ENCODE results near the gene KCNQ5.

KCNQ5 gene

DNA sequence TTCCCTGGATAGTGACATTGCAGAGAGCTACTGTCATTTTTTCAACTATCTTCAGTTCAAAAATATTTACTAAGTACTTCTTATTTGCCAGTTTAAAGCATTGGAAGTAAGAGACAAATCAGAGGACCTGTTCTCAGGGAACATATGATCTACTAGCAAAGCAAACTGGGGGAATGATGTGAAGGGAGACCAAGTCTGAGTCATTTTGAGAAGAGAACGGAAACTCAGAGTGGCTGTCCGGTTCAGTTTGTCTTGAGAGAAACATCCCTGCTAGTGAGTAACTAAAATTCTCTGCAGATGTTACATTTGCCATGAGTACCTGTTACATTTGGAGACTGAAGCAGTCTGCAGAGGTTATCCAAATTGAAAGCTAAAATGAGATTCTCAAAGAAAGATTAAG lies 118.3 kb downstream of the KCNQ5 start:
- DNase-seq (ENCODE audit: low read depth in 2 of 2, low spot score in 1 of 2): no peak

DNA sequence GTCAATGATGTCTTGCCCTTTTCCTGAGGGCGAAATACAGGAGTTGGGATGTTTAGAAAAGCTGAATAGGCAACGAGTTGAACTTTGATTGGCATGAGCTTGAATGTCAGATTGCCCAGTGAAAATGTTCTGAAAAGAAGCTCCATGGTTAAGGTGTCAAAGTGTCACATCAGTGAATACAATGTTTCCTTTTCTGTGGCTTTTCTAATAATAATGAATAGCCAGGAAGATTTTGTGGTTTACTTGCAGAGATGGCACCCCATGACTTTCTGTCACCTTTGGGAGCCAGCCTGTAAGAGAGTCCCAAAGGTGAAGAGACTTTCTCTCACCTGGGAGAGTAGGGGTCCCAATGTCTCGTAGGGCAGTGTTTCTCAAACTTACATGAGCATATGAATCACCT lies 119.2 kb downstream of the KCNQ5 start:
- no peak for DNase-seq (ENCODE audit: low read depth in 2 of 2, low spot score in 1 of 2)

DNA sequence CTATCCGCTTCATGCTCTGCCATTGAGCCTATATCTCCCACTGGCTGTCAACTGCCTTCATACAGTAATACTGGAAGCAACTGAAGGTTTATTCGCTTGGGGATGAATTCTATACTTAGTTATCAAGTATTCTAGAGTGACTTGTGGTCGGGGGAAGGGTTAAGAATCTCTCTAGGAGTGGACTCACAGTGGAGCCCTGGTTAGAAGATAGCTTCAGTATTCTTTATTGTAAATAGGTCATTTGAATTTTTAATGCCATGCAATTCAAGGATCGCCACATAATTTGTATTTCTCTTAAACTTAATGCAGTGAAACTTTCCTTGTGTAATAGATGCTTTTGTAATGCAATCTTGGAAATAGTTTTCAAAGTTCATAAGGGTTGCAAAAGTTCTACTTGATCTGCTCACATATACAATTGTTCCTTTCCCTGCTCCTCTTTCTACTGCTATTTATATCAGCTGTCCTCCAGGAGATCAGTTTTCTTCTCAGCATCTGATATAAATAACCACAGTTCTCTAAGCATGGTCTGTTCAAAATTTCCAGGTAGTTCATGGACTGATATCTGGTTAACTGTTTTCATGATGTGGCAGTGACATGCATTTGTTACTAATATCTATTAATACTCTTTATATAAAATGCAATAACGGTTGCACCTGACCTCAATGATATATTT lies 120.3 kb downstream of the KCNQ5 start:
- no peak for DNase-seq (ENCODE audit: low read depth in 2 of 2, low spot score in 1 of 2)

DNA sequence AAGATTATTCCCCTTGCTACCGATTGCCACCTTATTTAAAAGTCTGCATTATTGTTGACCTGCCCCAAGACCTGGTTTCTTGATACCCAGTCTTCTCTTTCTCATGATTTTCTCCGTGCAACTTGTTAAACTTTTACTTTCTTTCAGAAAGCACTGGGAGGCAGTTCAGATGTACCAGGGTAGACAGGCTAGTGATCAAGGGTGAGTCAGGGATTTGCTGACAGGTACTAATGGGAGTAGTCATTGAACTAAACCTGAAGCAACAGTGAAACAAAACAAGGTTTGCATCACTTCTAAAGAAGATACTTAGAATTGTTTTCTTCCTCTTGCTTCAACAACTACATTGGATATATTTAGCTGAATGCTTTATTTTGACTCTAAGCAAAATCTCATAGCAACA lies 124.4 kb downstream of the KCNQ5 start:
- DNase-seq (ENCODE audit: low read depth in 2 of 2, low spot score in 1 of 2): no peak

DNA sequence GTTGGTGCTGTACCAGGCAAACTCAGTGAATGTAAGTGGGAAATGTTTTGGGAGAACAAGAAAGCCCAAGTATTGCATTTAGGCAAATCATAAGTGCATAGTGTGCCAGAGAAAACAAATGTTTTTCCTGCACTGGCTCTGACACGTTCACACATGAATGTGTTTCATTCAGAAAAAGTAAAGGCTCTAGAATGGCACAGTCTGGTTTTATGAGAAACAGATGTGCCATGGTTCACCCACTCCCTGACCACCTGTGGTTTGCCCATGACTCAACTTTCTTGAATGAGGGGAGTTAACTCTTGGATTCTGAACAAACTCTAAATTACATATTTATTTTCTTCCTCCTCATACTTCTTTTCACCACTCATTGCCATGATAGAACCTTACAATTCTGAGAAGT lies 126.9 kb downstream of the KCNQ5 start:
- DNase-seq (ENCODE audit: low read depth in 2 of 2, low spot score in 1 of 2): no peak

DNA sequence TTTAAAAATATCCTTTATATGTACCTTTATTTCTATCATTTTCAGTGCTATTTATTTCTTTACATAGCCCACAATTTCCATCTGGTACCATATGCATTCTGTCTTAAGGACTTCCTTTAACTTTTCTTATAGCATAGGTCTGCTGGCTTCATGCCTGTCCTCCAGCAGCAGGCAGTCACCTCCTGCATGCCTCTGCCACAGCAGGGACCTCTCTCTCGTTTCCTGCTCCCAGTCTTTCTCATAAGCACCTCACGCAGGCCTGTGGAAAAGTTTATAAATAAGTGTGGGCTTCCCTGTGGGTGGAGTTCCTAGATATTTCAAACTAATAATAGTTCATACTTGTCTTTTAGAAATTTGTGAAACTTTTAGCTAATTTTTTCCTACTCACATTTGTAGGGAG lies 133.9 kb downstream of the KCNQ5 start:
- DNase-seq (ENCODE audit: low read depth in 2 of 2, low spot score in 1 of 2): no peak

DNA sequence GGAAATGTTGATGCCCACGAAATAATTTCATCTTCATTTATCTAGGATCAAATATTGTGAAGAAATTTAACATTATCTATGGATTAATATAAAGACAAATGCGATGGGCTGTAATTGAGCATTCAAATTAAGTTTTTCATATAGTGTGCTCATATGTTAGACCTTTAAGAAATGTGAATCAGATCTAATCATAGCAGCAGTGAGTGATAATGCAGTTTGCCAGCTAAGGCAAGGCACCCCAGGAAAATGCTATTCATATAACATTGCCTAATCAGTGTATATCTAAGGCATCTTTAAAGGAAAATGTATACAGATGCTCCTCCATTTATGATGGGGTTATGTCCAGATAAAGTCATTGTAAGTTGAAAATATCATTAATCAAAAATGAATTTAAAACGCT lies 135.2 kb downstream of the KCNQ5 start:
- DNase-seq (ENCODE audit: low read depth in 2 of 2, low spot score in 1 of 2): no peak

DNA sequence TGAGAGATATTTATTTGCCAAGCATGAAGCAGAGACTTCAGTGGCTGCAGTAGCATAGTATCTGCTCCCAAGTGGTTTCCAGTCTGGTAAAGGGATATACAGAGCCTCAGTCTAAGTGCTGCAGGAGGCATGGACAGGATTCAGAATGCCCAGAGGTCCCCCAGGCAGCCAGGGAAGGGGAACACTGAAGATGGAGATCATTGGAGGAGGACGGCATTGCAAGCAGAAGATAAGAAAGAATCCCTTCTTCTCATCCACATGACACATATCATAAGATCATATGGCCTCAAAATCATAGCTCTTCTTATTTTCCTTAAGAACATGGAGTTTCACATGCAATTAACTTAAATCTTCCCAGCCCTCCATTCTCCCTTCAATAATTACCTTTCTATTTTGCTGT lies 136.1 kb downstream of the KCNQ5 start:
- no peak for DNase-seq (ENCODE audit: low read depth in 2 of 2, low spot score in 1 of 2)

DNA sequence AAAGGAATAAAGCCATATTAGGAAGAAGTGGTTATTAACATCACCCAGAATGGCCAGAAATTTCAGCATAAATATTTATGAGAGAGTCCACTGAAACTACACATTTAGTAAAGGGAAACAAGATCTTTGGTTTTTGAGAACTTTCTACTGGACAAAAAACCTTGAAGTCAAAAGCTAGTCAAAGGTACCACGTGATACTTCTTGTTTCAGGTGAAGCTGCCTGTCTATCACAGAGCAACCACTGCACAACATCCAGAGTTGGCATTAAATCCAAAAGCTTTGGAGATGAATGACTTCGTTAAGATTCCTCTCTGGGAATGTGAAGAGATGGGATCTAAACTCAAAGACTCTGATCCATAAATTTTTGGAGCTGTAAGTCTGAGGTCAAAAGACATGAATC lies 137.0 kb downstream of the KCNQ5 start:
- no peak for DNase-seq (ENCODE audit: low read depth in 2 of 2, low spot score in 1 of 2)

DNA sequence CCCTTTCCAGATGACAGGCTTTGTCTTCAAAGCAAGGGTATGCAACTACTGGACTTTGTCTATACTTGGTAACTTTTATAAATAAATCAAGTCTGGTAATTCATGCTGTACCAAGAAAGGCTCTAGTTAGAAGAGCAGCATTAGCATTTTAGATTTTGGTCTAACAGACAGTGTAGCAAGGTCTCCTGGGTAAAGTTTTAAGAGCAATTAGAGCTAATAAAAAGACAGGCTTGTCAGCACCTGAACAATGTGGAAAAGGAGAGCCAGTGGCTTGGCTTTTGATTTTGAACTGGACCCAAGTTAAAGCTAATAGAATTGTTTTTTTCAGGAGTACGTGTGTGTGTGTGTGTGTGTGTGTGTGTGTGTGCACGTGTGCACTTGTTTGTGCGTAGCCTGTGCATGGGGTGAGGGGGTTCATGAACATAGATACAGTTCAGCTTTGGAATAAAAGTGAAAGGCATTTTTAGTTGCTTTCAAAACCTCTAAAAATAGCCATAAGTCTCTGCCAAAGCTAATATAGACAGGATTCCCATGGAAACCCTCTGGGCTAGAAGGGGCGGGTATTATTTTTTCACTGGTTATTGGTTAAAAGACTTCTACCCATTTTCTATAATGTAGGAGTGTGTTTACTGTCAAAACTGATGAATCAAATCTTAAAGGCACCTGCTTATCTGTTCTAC lies 138.4 kb downstream of the KCNQ5 start:
- no peak for DNase-seq (ENCODE audit: low read depth in 2 of 2, low spot score in 1 of 2)

DNA sequence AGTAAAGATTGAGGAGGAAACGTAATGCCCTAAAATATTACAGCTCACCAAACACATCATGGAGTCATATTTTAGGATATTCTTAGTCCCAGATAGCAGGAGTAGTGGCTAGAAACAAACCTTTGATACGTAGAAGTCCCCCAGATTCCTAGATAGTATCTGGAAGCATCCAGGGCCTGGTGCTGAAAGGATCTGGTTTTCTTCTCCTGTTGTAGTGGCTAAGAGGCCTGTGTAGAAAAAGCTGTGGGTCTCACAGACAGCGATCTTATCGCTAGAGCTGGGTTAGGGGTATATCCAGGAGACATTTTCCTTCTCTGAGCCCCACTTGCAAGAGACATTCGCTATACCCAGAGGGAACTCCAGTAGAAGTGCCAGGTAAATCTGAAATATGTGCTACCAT lies 139.9 kb downstream of the KCNQ5 start:
- DNase-seq (ENCODE audit: low read depth in 2 of 2, low spot score in 1 of 2): no peak

DNA sequence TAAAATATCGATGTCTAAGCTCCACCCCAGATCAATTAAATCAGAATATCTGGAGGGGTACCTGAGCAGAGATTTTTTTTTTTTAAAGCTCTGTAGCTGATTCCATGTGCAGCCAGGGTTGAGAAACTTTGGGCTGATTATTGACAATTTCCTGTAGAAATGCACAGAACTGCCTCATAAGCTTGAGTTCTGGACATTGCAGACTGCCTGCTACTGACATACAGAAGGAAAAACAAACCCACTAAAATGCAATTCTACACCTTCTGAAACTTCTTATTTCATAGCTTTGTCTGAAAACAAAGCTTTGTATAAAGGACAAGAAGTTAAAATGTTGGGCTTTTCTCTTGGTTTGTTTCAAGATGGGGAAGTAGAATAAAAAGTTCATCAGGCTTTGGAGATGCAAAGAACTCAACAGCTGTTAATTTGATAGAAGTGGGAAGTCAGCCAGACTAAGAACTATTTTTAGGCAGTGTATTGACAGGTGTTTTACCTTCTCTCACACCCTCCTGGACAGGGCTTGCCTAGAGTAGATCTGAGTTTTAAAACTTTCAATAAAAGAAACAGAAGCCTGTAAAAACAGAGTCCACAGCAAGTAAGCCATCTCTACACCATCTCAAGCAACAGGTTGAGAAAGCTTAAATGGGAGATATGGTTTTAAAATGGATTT lies 147.7 kb downstream of the KCNQ5 start:
- no peak for DNase-seq (ENCODE audit: low read depth in 2 of 2, low spot score in 1 of 2)

DNA sequence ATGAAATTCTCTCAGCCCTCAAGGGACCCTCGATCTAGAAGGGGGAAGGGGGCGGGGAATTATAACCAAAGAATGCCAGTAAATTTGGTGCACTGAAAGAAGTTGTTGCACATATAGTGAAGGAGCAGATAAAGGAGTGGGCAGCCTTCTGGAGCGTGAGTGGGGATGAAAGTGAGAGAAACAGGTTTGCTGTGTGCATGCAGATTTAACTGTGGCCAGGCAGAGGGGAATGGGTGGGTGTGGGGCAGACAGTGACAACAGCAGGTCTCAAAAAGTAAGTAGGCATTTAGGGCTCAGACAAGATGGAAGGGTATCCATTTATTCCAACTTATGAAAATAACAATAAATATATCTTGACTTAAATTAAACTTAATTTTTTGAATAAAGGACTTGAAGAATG lies 149.1 kb downstream of the KCNQ5 start:
- DNase-seq (ENCODE audit: low read depth in 2 of 2, low spot score in 1 of 2): no peak

DNA sequence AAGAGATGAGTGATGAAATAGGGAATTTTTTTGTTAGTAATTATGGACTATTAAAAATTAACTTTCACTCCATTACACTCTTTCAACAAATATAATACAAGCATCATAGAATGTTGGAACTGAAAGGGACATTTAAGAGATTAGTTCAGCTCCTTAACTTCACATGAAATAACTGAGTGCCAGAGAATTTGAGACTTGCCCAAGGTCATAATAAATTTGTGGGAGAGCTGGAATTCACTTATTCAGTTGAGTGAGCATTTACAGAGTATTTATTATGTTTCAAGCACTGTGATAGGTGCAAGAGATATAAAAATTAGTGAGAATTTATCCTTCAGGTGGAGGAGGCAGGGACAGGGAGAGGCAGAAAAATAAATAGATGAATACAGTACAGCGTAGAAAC lies 154.6 kb downstream of the KCNQ5 start:
- DNase-seq (ENCODE audit: low read depth in 2 of 2, low spot score in 1 of 2): no peak

DNA sequence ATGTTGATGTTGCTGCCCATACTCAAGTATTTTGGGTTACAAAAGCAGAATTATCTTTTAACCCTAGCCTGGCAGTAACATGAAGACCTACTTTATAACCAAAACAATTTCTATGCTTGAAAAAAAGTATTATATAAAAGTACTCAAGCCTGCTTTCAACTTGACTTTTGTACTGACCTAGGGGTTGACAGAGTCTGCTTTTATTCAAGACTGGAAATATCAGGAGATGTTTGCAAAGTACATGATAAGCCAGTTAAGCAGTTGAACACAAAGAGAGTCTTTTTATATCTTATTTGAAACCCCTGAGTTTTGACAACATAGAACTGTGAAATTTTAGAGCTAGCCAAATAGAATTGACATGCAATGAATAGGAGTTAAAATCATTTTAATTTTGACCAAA lies 159.8 kb downstream of the KCNQ5 start:
- no peak for DNase-seq (ENCODE audit: low read depth in 2 of 2, low spot score in 1 of 2)

DNA sequence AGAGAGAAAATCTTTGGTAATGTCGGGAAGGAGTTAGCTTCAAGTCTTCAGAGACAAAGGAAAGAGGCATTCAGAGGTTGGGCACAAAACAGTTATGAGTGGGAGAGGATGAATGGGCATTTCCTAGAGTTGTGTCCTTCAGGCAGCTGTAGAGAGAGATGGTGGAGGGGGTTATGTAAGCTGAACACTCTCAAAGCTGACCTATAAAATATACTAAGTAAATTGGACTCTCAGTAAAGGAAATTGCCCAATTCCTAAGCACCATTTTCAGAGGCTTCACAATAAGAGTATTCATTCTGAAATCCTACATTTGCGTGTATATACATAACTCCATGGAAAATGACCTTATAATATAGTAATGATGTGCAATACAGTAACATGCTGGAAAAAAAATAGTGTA lies 161.2 kb downstream of the KCNQ5 start:
- DNase-seq (ENCODE audit: low read depth in 2 of 2, low spot score in 1 of 2): no peak

DNA sequence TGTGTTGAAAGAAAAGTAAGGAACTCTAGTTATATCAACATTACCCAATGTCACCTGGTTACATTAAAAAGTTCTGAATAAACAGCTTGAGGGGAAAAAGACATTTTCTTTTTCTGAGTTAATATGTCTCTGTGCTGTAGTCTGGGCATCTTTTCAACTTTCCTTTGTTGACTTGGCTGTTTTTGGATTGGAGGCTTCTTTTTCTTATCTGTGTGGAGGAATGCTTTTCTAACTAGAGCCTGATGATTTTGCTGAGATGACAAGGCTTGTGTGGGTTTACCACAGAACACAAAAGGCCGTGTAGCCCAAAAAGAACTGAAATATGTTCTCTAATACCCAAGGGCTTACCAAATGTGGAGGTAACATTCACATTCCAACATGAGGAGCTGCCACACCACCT lies 161.8 kb downstream of the KCNQ5 start:
- no peak for DNase-seq (ENCODE audit: low read depth in 2 of 2, low spot score in 1 of 2)

DNA sequence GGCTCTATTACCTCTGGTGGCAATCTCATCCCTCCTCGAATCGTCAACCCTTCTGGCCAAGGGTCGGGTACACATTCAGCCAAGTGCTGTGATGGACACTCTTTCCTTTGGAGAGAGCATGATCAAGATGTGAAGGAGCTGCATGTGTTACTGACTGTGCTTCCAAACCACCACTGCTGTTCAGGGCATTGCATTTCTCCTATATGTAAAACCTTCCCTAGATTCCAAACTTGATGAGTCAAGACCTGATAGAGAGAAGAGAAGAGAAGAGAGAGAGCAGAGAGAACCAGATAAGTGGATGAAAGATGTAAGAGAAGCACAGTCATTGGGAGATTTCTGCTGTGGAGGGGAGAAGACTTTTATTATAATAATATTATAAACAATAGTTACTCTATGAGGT lies 162.2 kb downstream of the KCNQ5 start:
- no peak for DNase-seq (ENCODE audit: low read depth in 2 of 2, low spot score in 1 of 2)

DNA sequence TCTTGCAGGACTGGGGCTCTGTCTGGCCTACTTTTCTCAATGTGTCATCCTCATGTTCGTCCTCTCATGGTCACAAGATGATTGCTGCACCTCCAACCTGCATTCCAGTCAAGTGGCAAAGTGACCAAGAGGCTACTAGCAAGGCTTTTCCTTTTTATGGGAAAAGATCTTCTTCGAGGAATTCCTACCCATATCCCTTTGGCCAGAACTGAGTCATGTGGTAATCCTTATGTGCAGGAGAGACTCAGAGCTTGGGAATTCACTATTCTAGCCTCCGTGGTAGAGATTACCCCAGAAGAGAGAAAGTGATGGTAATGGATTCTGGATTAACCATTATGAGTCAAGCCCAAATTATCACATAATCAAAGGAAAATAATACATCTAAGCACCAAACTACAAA lies 162.7 kb downstream of the KCNQ5 start:
- DNase-seq (ENCODE audit: low read depth in 2 of 2, low spot score in 1 of 2): no peak

DNA sequence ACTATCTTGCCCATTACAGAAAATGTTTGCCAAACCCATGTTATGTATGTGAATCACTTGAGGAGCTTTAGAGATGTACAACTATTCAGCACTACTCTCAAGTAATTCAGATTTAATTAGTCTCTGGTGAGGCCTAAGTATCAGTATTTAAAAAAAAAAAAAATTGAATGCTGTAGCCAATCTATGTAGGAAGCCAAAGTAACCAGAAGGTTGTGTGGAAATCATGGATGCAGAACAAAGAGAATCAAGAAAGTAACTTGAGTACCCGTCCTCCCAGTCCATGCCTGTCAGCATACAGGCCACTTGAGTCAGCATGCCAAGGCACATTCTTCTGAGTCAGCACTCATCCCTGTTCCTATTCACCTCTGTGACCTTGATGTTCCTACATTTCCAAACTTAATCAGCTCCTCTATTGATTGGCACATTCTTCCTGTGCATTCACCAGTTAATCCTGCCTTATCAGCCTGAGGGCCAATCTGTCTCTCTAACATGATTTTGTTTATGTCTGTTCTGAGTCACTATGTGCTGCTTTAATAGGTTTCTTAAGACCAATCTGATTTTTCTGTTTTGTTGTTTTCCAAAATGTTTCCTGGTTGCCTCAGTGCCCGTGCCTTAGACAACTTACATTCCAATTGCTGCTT lies 165.6 kb downstream of the KCNQ5 start:
- DNase-seq (ENCODE audit: low read depth in 2 of 2, low spot score in 1 of 2): no peak

DNA sequence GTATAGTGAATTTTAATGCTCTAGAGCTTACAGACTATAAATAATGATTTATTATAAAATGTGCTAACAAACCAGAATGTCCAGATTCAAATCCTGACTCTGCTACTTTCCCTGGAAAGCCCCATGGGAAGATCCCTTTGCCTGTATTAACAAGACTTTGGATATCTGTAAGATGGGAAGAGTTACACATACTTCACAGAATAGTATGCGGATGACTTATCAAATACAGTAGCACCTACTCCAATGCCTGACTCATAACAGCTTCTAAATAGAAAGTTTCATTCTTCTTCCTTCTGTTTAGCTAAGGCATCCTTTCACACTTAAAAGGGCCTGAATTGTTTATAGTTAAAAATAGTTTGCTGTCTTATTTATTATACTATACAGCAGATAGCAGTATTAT lies 166.3 kb downstream of the KCNQ5 start:
- DNase-seq (ENCODE audit: low read depth in 2 of 2, low spot score in 1 of 2): no peak

DNA sequence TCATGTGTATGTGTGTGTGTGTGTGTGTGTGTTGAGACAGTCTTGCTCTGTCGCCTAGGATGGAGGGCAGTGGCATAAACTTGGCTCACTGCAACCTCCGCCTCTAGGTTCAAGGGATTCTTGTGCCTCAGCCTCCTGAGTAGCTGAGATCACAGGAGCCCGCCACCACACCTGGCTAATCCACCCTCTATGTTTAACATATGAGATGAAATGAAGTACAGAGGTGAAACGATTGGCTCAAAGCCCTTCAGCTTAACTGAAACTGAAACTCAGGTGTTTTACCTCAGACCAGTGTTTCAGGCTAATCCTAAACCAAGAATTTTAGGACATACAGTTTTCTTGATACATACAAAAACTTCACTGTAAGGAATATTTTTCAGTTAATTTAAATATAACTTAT lies 167.3 kb downstream of the KCNQ5 start:
- DNase-seq (ENCODE audit: low read depth in 2 of 2, low spot score in 1 of 2): no peak
